Right lobe of liver (tissue), 6 donors: ENCODE measurements around the gene NFATC3. TPM values are rescaled to one million over a fixed set of nuclear protein-coding genes. Genes with fewer than 3 reads are reported as not detected.

Experiments
- ATAC-seq, 4 donors: fragments of 200-7000 bp; cut with Tn5 transposase; one replicate each; pipeline ENCODE4 v1.9.1; 2020; ENCODE audit warnings: mild to moderate bottlenecking in 4 of 4, moderate library complexity in 4 of 4
- DNase-seq, 3 donors: peaks; one replicate each; pipeline ENCODE4 v3.0.0-alpha.2; 2020
- H3K27ac ChIP-seq, 3 donors: fragments of 200-600 bp; one replicate each; pipeline ENCODE4 v1.8.0; 2022
- H3K27me3 ChIP-seq, 2 donors: fragments of 200-600 bp; one replicate each; pipeline ENCODE4 v1.8.0; 2022
- H3K36me3 ChIP-seq, 4 donors: fragments of 200-600 bp; sonication (generic) in 1 of 4; one replicate each; pipeline versions ENCODE4 v1.5.1 to v1.8.0; 2017 to 2022; ENCODE audit warnings: control low read depth in 1 of 4
- H3K4me1 ChIP-seq, 4 donors: fragments of 200-600 bp; sonication (generic) in 1 of 4; one replicate each; pipeline versions ENCODE4 v1.5.1 to v1.8.0; 2017 to 2022; ENCODE audit warnings: control low read depth in 1 of 4
- H3K4me3 ChIP-seq, 3 donors: fragments of 200-600 bp; one replicate each; pipeline ENCODE4 v1.8.0; 2022
- H3K9me3 ChIP-seq, 4 donors: fragments of 200-600 bp; sonication (generic) in 1 of 4; one replicate each; pipeline versions ENCODE4 v1.5.1 to v1.8.0; 2017 to 2022; ENCODE audit warnings: control low read depth in 1 of 4
- CTCF ChIP-seq, 4 donors: fragments of 200-600 bp in 3 of 4; fragments of 450-650 bp in 1 of 4; IDR thresholded peaks; one replicate each; pipeline versions ENCODE4 v1.5.1 to v1.8.0; 2016 to 2022; ENCODE audit warnings: antibody characterized with exemption in 4 of 4, mild to moderate bottlenecking in 2 of 4
- POLR2A ChIP-seq: fragments of 450-650 bp; IDR thresholded peaks from one replicate; pipeline ENCODE4 v1.6.1; 2017; ENCODE audit warnings: antibody characterized with exemption, mild to moderate bottlenecking
- WGBS: methylation state at CpG from one replicate; pipeline ENCODE4 v1.1.6; 2018; ENCODE audit warnings: low coverage, low lambda C conversion rate; ENCODE audit not compliant: insufficient coverage; ENCODE audit errors: missing lambda C conversion rate; 5-methylcytosine and 5-hydroxymethylcytosine counted together
- intact Hi-C, 2 donors: fragments of 100-400 bp; cut with DNase I; formaldehyde crosslinking; loops; one replicate each; pipeline versions ENCODE4 v1.11.2 to v1.14.1; 2022
- total RNA-seq, 6 experiments: library from RNA; depleted of rRNA in 2 of 6; stranded (reverse); fragments of >200 nt in 2 of 6; fragmentation: NEBNext Ultra II Directional in 3 of 6; extraction: Animal tissue kit (Norgen Biotek cat#: 25700) in 3 of 6; gene quantifications; one replicate each; pipeline versions ENCODE4 v1.1.0 to v1.2.4, GENCODE V29; 2016 to 2023
- donor health status: DM: no; HTN: yes; CAD: no.
- donor health status: DM: no; HTN: no; CAD: no.
- donor health status: DM: no; HTN: no; CAD: no.
- donor health status: DM: no; HTN: yes; CAD: no.
- donor health status: DM: no; HTN: yes; CAD: no.

NFATC3 gene
- total RNA-seq, 6 experiments from 2014 or later = 19.9 to 30.1 (median 25.1) TPM

- intact Hi-C loops = no loop called here
- TF ChIP-seq POLR2A (no peak), CTCF (IDR thresholded peaks at IDR 0.05) (no peak)
- H3K4me3 ChIP-seq = no peak overlapping the region
- no peaks in the 10 kb centered on the region for H3K27me3 ChIP-seq
- H3K4me1 ChIP-seq = no peaks in the 10 kb centered on the region
- no peak overlapping the region for H3K27ac ChIP-seq
- ATAC-seq (peak in 1 of 4 donors; percentile 33), DNase-seq (no peak)
- peaks cover 0 to 10% (median 0%) of the 10 kb centered on the region in 4 donors for H3K36me3 ChIP-seq
- no peaks in the 10 kb centered on the region for H3K9me3 ChIP-seq
Measured at GRCh38 chr16:68202091-68202519, 116.9 kb downstream of the NFATC3 start.

GRCh38 chr16:68206245-68206644 lies 121.1 kb downstream of the NFATC3 start:
- no peak for DNase-seq
- H3K27me3 ChIP-seq = no peaks in the 10 kb centered on the region
- H3K4me1 ChIP-seq = no peaks in the 10 kb centered on the region
- no peaks in the 10 kb centered on the region for H3K9me3 ChIP-seq
- intact Hi-C loops = no loop called here
- H3K27ac ChIP-seq = no peak overlapping the region
- H3K4me3 ChIP-seq = no peak overlapping the region
- no peak for ATAC-seq
- TF ChIP-seq CTCF (IDR thresholded peaks at IDR 0.05) (no peak), POLR2A (no peak)
- H3K36me3 ChIP-seq = peaks cover 0 to 5% (median 0%) of the 10 kb centered on the region in 4 donors
- WGBS = 83% methylated on average over 2 of the region's 2 CpGs

GRCh38 chr16:68214726-68215125 lies 129.6 kb downstream of the NFATC3 start:
- ATAC-seq = no peak
- TF ChIP-seq POLR2A (no peak), CTCF (IDR thresholded peaks at IDR 0.05) (no peak)
- peaks cover 0 to 2% (median 0%) of the 10 kb centered on the region in 4 donors for H3K9me3 ChIP-seq
- DNase-seq = no peak
- no peaks in the 10 kb centered on the region for H3K27me3 ChIP-seq
- peaks cover 0 to 3% (median 0%) of the 10 kb centered on the region in 4 donors for H3K36me3 ChIP-seq
- no peak overlapping the region for H3K4me3 ChIP-seq
- H3K4me1 ChIP-seq = no peaks in the 10 kb centered on the region
- WGBS = 93% methylated on average over 3 of the region's 3 CpGs
- intact Hi-C loops = no loop called here
- H3K27ac ChIP-seq = no peak overlapping the region

GRCh38 chr16:68215302-68215701 lies 130.1 kb downstream of the NFATC3 start:
- ATAC-seq = no peak
- no peak for TF ChIP-seq POLR2A
- TF ChIP-seq CTCF (IDR thresholded peaks at IDR 0.05) = no peak

GRCh38 chr16:68216240-68216639 lies 131.1 kb downstream of the NFATC3 start:
- no peak for DNase-seq
- intact Hi-C loops = no loop called here
- 91% methylated on average over 3 of the region's 3 CpGs for WGBS
- peaks cover 0 to 2% (median 0%) of the 10 kb centered on the region in 4 donors for H3K9me3 ChIP-seq
- no peak overlapping the region for H3K27ac ChIP-seq
- no peaks in the 10 kb centered on the region for H3K27me3 ChIP-seq
- ATAC-seq = no peak
- H3K36me3 ChIP-seq = peaks cover 0 to 3% (median 0%) of the 10 kb centered on the region in 4 donors
- no peak overlapping the region for H3K4me3 ChIP-seq
- peaks cover 0 to 5% (median 0%) of the 10 kb centered on the region in 4 donors for H3K4me1 ChIP-seq
- no peak for TF ChIP-seq POLR2A
- TF ChIP-seq CTCF (IDR thresholded peaks at IDR 0.05) = no peak

More at GRCh38 chr16:68215302-68215701, 130.1 kb downstream of the NFATC3 start:
- H3K4me1 ChIP-seq = no peaks in the 10 kb centered on the region
- H3K36me3 ChIP-seq = peaks cover 0 to 3% (median 0%) of the 10 kb centered on the region in 4 donors
- no peak overlapping the region for H3K4me3 ChIP-seq
- intact Hi-C loops = no loop called here
- WGBS = 100% methylated on average over 1 of the region's 1 CpG
- H3K27me3 ChIP-seq = no peaks in the 10 kb centered on the region
- H3K27ac ChIP-seq = no peak overlapping the region
- DNase-seq = no peak
- peaks cover 0 to 2% (median 0%) of the 10 kb centered on the region in 4 donors for H3K9me3 ChIP-seq
